SKM-1 (cell line): ENCODE data around the gene EEFSEC.

Experiments used
- DNase-seq: peaks from one replicate; lab custom pipeline; 2025; ENCODE audit not compliant: unreplicated experiment; lab: John Stamatoyannopoulos, UW

The EEFSEC gene

DNA sequence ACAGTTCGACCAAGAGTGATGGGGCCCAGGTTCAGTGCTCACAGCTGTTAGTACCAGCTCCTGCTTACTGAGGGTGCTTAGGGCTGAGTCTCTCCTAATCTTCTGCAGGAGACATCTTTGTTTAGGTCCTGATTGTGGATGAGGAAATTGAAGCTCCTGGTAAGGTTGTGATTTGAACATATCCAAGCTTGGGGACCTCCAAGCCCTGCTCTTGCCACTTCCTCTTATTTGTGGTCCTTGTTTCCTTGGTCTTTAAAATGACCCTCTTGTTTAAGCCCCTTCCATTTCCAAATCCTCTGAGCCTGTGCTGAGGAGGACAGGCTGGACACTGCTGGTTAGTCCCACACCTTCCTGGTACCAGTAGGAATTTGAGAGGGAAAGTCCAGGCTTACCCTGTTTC, 87.0 kb downstream of the EEFSEC start:
- DNase-seq = no peak

DNA sequence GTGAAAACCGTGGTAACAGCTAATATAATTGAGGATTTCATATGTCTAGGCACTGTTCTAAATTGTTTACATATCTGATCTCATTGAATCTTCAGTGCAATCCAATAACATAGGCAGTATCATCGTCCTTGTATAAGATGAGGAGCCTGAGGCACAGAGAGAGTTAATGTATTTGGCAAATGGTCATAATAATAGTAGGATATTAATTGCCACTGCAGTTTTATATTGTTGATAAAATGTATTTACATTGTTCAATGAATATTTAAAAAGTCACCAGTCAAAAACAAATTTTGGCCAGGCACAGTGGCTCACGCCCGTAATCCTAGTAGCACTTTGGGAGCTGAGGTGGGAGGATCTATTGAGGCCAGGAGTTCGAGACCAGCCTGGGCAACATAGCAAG, 88.5 kb downstream of the EEFSEC start:
- DNase-seq = no peak

DNA sequence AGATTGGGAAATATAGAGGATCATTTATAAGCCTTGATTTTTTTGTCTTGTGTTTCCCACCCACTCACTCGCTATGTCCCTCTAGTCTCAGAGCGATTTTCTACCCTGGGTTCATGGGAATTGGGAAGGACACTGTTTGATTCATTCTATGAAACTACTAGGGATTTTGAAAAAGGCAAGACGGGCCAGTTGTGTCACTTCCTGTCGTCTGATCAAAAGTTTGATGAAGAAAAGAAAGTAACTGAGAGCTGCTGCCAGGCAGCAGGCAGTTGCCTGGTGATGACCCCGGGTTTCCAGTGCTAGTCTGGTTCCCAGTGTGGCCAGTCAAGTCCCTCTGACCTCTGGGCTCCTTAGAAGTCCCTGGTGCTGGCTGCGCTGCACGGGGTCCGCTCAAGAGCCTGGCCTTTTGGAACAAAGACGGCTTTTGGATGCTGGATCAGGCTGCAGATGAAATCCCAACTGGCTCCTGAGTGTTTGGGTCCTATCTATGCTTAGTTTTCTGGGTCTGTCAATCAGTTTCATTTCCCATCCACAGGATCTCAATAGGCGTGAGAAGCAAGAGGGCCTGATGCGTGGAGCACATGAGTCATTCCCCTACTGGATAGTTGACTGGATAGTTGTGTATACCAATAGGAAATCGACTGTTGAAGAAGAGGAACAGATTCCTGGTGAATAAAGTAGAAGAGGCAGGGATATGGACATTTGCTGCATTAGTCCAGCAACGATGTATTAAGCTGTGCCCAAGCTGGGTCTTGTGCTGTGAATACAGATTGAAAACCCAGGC, 89.7 kb downstream of the EEFSEC start:
- no peak for DNase-seq

DNA sequence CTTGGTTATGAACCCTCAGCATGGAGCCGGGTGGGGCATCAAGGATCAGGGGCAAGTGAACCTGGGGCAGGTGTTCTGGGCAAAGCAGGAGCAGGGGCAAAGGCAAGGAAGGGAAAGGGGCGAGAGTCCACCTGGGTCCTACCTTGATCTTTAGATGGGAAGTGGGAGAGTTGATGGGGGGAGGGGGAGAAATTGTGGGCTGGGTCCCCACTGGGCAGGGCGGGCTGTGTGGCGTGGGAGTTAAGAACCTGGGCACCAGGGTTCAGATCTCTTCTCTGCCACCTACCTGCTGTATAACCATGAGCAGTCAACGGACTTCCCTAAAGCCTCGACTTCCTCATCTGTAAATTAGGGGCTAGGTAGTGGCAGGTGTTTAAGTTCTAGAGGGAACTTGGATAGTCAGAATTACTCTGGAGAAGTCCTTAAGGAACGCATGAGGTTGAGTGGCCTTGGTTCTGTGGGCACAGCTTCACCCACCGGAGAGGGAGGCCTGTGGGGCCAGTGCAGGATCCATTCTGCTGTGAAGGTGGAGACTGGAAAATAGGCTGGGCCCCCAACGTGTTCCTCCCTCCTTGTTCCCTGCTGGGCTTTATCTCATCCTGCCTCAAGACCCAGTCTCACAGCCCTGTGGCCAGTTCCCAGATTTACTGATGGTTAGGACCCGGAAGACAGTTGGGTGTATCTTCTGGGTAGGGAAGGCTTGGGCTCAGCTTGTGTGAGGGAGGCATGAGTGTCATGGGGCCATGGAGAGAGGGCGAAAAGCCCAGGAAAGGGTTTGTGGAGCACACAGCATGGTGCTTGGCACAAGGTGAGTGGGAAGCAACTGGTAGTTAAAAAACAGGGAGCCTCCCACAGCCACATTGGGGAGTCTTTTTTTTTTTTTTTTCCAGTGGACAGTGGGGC, 90.6 kb downstream of the EEFSEC start:
- no peak for DNase-seq

DNA sequence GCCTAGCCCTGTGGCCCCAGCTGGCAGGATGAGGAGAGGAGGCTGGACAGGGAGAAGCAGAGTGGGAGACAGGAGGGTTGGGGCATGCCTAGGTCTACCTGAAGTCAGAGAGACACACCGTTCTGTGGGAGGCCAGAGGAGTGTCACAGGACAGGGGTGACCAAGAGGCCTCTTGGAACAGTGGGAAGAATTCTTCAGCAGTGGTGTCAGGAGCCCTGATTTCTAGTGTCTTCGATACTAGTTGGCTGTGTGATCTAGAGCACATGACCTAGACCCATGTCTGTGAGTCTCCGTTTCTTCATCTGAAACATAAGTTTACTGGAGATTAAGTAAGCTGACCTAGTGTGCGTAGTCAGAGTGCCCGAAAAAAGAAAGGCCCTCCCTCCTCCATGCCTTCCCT, 92.2 kb downstream of the EEFSEC start:
- no peak for DNase-seq

DNA sequence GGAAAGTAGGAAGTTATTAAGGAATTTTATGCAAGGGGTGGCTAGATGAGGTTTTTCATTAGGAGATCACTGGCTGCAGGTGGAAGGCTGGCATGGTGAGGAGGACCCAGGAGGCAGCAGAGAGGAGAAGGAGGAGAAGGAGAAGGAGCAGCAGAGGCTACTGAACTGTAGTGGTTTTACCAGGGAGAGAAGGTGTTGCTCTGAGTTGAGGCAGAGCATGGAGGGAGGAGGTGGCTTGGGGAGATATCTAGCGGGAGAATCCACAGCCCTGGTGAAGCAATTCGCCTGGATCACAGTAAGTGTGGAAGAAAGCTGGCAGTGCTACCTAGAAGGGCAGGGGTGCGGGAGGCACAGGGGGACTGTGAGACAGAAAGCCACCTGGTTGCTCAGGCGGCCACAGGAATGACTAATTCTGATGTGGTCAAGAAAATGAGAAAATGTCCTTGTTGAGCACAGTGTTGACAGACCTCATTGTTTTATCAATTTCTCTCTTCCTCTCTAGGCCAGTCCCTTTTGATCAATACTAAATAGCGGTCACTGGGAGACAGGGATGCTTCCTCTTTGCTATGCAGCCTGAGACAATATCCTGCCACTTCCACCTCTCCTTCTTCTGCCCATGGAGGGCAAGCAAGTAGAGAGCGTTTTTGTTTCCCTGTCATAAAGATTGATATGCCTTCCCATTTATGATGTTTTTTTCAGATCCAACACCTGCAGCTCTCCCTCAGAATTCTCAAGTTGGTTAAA, 94.6 kb downstream of the EEFSEC start:
- DNase-seq = no peak

DNA sequence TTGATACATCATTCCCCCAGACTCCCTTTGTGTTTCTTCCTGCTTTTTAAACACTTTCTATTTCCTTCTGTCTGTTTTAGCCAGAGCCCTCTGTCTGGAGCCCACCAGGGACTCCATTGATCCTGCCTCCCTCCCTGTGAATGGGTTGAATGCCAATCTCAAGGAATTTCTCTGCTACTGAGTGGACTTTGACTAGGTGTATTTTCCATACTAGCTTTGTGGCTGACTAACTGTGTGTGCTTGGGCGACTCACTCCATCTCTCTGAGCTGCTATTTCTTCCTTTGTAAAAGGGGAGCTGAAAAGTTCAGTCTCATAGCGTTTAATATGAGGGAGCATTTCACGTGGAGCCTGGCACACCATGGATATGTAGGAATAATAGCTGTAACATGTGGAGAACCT, 98.8 kb downstream of the EEFSEC start:
- no peak for DNase-seq

DNA sequence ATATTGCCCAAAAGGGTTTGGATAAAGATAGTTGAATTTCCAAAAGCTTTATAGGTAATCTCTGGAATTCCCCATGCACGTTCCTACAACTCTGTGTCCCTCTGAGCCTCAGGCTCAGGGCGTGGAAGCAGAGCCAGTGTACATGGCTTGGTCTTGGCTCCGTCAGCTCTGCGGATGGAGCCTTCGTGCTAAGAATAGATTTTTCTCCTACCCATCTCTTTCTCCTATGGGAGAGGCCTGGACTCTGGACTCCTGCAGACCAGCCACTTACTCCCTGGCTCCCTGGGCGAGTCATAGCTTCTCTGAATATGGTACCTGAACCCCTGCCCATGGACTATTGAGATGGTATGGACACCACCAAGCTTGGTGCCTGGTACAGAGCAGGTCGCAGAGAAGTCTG, 99.9 kb downstream of the EEFSEC start:
- no peak for DNase-seq

DNA sequence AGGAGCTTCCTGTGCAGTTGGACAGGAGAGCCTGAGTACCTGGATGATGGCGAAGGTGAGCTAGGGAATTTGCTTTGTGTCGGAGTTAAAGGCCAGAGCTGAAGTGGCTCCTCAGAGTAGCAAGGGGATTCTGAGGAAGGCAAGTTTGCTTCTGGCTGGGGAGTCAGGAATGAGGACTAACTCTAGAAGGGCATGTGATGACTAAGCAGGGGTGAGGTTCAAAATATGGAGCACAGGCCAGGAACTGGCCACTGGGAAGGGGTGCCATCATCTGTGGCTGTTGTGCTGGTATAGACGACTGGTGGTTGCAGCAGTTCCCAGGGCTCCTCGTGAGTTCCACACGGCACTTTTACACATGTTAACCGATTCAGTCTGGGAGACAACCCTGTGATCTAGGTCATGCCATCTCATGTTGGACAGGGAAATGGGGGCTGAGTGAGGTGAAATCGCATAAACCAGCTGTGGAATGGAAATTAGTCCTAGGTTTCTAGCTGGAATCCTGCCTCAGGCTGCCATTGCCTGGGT, 100.8 kb downstream of the EEFSEC start:
- no peak for DNase-seq

DNA sequence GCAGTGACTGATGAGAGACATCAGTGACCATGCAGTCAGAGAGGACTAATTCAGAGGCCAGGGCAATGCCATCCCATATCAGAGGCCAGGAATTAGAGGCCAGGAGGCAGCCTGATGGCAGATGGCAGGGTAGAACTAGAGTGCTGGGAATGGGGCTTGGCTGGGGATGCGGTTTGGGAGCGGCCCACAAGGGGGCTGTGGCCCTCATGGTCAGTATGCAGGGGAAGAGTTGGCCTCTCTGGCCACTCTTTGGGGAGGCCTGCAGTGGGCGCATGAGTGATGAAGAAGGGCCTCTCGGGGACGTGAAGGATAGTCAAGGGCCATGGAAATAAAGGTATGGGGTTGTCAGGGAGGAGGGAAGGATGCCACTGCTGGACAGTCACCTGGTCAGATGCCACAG, 101.7 kb downstream of the EEFSEC start:
- DNase-seq = no peak

DNA sequence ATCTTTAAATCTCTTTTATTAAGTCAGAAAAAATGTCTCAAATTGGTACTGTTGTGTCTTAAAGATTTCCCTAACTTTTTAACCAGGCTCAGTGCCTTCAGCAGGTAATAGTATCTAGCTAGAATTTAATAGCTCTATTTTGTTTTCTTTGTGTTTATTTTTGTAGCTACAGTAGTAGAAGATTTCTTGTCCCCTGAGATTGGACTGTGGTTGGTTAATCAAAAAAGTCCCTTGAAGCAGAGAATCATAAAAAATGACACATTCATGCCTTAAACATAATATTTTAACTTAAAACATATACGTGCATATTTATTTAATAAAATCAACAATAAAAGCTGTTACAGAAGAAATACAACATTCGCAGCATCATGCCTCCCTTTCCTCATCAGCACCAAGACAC, 102.8 kb downstream of the EEFSEC start:
- no peak for DNase-seq

DNA sequence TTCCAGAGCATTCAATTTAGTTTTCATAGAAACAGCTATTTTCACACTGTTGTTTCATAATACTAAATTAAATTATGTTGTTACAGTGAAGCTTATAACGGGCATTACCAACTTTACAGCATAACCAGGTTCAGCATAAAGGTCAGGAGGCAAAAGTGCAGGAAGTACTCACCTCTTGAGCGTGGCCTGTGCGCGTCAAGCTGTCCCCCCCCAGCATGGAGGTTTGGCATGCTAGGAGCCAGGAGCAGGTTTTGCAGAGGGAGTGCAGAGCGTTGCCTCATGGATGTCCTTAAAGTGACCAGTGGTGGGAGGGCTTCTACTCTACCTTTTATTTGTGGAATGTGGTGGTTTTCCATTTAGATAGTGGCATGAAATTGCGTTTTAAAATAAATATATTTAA, 104.4 kb downstream of the EEFSEC start:
- no peak for DNase-seq

DNA sequence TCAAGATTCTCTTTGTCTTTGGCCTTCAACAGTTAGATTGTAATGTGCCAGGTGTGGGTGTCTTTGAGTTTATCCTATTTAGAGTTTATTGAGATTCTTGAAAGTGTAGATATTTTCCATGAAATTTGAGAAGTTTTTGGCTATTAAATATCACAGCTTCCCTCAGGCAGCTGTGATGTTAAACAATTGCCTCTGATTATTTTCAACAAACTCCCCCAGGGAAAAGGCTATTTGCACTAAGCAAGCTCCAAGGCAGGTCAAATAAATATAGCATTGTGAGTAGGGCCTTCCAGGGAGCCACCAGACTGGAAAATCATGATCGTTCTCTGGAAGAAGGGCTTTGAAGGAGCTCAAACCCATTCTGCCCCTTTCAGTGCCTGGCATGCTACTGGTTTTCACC, 107.0 kb downstream of the EEFSEC start:
- DNase-seq = no peak

DNA sequence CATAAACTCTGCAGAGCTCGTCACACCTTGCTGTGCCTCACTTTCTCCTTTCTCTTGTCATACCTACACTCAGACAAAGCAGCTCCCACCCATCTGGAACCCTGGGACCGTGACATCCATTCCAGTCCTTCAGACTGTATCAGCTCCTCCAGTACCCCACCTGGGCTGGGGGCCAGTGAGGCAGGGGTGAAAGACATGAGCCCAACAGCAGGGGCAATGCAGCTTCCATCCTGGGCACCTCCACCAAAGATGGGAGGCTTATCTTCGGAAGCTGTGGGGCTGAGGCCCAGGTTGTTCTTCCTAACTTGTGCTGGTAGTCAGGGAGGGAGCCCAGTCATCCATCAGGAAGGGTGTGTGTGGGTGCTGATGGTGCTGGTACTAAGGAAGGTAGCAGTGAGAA, 109.2 kb downstream of the EEFSEC start:
- DNase-seq = no peak

DNA sequence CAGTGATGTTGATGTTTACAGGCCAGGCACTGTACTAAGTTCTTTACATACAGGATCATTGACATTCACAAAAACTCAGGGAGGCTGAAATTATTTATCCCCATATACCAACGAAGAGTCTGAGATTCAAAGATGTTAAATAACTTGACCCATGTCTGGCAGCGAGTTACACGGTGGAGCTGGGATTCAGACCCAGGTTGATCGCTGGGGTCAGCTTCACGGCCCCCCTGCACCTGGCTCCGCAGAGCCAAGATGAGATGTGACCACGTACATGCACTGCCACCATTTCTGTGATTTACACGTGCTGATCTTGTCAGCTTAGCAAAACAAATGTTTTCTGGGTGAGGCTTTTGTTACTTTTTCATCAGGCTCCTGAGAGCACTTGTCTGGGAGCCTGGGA, 109.8 kb downstream of the EEFSEC start:
- no peak for DNase-seq

DNA sequence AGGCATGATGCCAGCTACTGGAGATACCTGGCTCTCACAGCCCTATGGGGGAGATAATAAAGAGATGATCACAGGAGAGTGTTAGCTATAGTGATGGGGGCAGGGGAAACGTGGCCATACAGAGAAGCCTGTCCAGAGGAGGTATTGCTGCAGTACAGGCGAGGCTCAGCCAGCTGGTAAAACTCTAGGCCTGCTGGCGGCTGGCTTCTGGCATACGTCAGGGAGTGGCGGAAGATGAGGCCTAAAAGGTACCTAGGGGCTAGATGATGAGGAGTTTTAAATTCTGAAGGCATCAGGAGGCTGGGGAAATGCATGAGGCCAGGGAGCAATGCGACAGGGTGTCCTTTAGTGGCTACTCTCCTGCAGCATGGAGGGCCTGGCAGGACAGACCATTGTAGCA, 110.7 kb downstream of the EEFSEC start:
- DNase-seq = no peak

DNA sequence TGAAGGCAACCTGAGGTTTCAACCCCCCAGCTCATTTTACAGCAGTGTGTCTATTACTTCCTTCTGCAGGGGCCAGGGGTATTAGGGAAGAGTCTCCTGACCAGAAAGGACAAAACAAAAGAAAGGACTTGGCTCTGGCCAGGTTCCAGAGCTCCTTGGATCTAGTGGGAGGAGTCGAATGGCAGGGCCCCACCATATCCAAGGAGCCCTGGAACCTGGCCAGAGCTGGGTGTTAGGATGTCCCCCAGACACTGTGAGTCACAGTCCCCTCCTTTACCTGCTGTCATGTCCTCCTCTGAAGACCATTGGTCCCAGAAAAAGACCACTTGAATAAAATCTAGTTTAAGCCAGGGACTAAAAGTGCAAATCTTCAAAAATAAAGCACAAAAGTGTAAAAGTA, 113.2 kb downstream of the EEFSEC start:
- DNase-seq = no peak

DNA sequence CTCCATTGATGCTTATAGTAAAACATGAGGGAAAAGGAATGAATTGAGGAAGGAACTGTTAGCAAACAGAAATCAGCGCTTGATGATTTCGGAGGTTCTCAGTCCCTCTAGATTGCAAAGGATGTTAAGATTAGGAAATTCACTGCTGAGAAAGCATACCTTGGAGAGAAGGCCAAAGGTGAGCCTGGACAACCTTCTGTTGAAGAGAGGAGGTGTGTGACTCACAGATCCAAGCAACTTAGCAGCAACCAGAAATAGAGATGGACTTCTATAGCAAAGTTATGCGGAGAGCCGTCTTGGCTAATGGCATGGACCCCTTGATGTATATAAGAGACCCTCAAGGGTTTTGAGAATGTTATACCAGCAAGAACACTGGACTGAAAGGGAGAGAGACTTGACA, 114.3 kb downstream of the EEFSEC start:
- no peak for DNase-seq

DNA sequence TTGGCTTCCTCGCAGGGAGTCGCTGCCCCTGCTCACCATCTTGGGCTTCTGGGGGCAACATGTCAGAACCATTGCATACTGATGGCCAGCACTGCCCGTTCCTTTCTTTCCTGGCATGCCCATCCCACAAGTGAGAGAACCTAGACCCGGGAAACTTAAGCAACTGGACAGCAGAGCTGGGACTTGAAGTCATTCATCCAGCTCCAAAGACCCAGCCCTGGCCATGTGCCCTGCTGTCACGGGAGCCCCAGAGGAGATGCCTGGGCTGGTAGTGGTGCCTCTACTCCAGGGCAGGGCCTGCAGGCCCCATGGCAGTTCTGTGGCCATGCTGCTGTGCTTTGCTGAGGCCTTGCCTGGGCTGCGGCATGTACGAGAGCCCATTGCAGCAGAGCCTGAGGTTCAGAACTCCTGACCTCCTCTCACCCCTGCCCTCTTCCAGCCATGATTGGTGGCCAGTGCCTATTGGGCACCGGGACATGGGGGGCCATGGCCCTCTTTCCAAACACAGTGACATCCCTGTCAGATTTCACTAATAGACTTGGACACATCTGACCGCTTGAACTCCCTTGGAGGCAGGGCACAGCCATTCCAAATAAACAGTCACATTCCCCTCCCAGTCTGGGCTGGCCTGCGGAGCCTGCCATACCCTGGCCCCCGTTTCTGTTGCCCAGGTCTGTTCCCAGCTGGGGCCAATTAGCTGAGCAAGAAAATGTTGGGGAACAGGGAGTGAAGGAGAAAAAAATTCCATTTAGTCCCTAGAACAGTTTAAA, 115.9 kb downstream of the EEFSEC start:
- no peak for DNase-seq

DNA sequence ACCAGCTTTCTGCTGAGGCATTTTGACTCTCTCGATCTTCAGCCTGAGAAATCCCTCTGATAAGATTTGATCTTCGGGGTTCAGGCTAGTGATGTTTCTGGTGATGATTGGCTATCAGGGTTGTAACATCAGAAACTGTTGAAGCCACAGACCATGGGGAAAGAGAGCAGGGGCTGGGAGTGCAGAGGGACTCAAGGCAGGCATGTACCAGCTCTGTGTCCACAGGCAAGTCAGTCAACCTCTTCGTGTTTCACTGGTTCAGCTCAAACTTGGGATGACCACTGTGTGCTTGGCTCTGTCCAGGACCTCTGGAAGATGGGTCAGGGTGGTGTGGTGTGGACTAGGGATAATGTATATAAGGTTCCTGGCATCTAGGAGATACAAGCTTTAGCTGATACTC, 116.5 kb downstream of the EEFSEC start:
- DNase-seq = no peak
